ENCODE data around the gene DNAH17. TPM values are rescaled to one million over a fixed set of nuclear protein-coding genes. Genes with fewer than 3 reads are reported as not detected.

Gene DNAH17
- total and polyA plus RNA-seq, 2 experiments from 2014 or later, result 0.64 TPM; not detected in 1

GRCh38 chr17:78523934-78524655 lies 53.1 kb downstream of the DNAH17 start:
- no peak overlapping the region for H3K9ac ChIP-seq
- H3K9me2 ChIP-seq (ENCODE audit: insufficient read depth), result no peaks in the 10 kb centered on the region
- in situ Hi-C loops (cut with MboI), result no loop called here
- H4K20me1 ChIP-seq (ENCODE audit: insufficient read depth), result no peaks in the 10 kb centered on the region
- no peak for DNase-seq
- no peaks in the 10 kb centered on the region for H3F3A ChIP-seq (ENCODE audit: insufficient read depth)
- H3K27me3 ChIP-seq (replicated peaks; ENCODE audit: insufficient read depth), result 0 out of 2 replicates have a peak, but pooled peaks cover 7% of the 10 kb centered on the region
- H3K4me3 ChIP-seq, result no peak overlapping the region
- no peaks in the 10 kb centered on the region for H3K79me2 ChIP-seq (ENCODE audit: insufficient read depth)
- H3K27ac ChIP-seq, result no peak overlapping the region
- TF ChIP-seq EZH2 (IDR thresholded peaks at IDR 0.05; ENCODE audit: insufficient read depth, poor library complexity, severe bottlenecking), result no peak
- TF ChIP-seq EZH2phosphoT487 (IDR thresholded peaks at IDR 0.05; ENCODE audit: insufficient read depth, low read depth), result no peak
- H3K4me2 ChIP-seq (ENCODE audit: unreplicated experiment), result no peak overlapping the region
- no peaks in the 10 kb centered on the region for H3K4me1 ChIP-seq (ENCODE audit: insufficient read depth)
- H3K9me3 ChIP-seq (ENCODE audit: low read depth), result no peaks in the 10 kb centered on the region
- 74 to 79% methylated on average over 17 of the region's 17 CpGs for WGBS, 2 experiments (ENCODE audit: low coverage in 1 of 2, low lambda C conversion rate in 2 of 2, missing lambda C conversion rate in 2 of 2)
- no peak overlapping the region for H2AFZ ChIP-seq
- no peaks in the 10 kb centered on the region for H3K36me3 ChIP-seq (ENCODE audit: low read depth)

- Histone ChIP-seq H3K9ac (no peak overlapping the region), H3K27me3 (replicated peaks; ENCODE audit: insufficient read depth) (0 out of 2 replicates have a peak, but pooled peaks cover 7% of the 10 kb centered on the region), H3K79me2 (ENCODE audit: insufficient read depth) (no peaks in the 10 kb centered on the region), H3F3A (ENCODE audit: insufficient read depth) (no peaks in the 10 kb centered on the region), H3K9me3 (ENCODE audit: low read depth) (no peaks in the 10 kb centered on the region), H3K27ac (no peak overlapping the region), H3K4me1 (ENCODE audit: insufficient read depth) (no peaks in the 10 kb centered on the region), H3K4me2 (ENCODE audit: unreplicated experiment) (no peak overlapping the region), H3K4me3 (no peak overlapping the region), H4K20me1 (ENCODE audit: insufficient read depth) (no peaks in the 10 kb centered on the region), H3K36me3 (ENCODE audit: low read depth) (no peaks in the 10 kb centered on the region), H2AFZ (no peak overlapping the region), H3K9me2 (ENCODE audit: insufficient read depth) (no peaks in the 10 kb centered on the region)
- in situ Hi-C loops (cut with MboI), result no loop called here
- TF ChIP-seq EZH2 (IDR thresholded peaks at IDR 0.05; ENCODE audit: insufficient read depth, poor library complexity, severe bottlenecking), result no peak
- no peak for TF ChIP-seq EZH2phosphoT487 (IDR thresholded peaks at IDR 0.05; ENCODE audit: insufficient read depth, low read depth)
- no peak for DNase-seq
- 78 to 82% methylated on average over 16 of the region's 16 CpGs for WGBS, 2 experiments (ENCODE audit: low coverage in 1 of 2, low lambda C conversion rate in 2 of 2, missing lambda C conversion rate in 2 of 2)
These were observed 55.0 kb downstream of the DNAH17 start for GRCh38 chr17:78522031-78522809.

- 23 to 27% methylated on average over 2 of the region's 2 CpGs for WGBS, 2 experiments (ENCODE audit: low coverage in 1 of 2, low lambda C conversion rate in 2 of 2, missing lambda C conversion rate in 2 of 2)
- Histone ChIP-seq H4K20me1 (ENCODE audit: insufficient read depth) (no peaks in the 10 kb centered on the region), H3F3A (ENCODE audit: insufficient read depth) (no peaks in the 10 kb centered on the region), H3K9ac (no peak overlapping the region), H3K36me3 (ENCODE audit: low read depth) (no peaks in the 10 kb centered on the region), H3K4me2 (ENCODE audit: unreplicated experiment) (no peak overlapping the region), H3K4me1 (ENCODE audit: insufficient read depth) (no peaks in the 10 kb centered on the region), H3K27me3 (replicated peaks; ENCODE audit: insufficient read depth) (0 out of 2 replicates have a peak, but pooled peaks cover 7% of the 10 kb centered on the region), H2AFZ (no peak overlapping the region), H3K9me3 (ENCODE audit: low read depth) (no peaks in the 10 kb centered on the region), H3K27ac (no peak overlapping the region), H3K79me2 (ENCODE audit: insufficient read depth) (no peaks in the 10 kb centered on the region), H3K4me3 (no peak overlapping the region), H3K9me2 (ENCODE audit: insufficient read depth) (no peaks in the 10 kb centered on the region)
- DNase-seq, result no peak
- in situ Hi-C loops (cut with MboI), result no loop called here
- no peak for TF ChIP-seq EZH2 (IDR thresholded peaks at IDR 0.05; ENCODE audit: insufficient read depth, poor library complexity, severe bottlenecking)
- no peak for TF ChIP-seq EZH2phosphoT487 (IDR thresholded peaks at IDR 0.05; ENCODE audit: insufficient read depth, low read depth)
These were observed 59.8 kb downstream of the DNAH17 start for GRCh38 chr17:78517421-78517820.

GRCh38 chr17:78515480-78515879 lies 61.7 kb downstream of the DNAH17 start:
- in situ Hi-C loops (cut with MboI), result no loop called here
- H2AFZ ChIP-seq, result no peak overlapping the region

More at GRCh38 chr17:78515480-78515879, 61.7 kb downstream of the DNAH17 start:
- no peak overlapping the region for H3K27ac ChIP-seq
- H3K79me2 ChIP-seq (ENCODE audit: insufficient read depth), result no peaks in the 10 kb centered on the region
- no peak overlapping the region for H3K9ac ChIP-seq
- H3K4me1 ChIP-seq (ENCODE audit: insufficient read depth), result no peaks in the 10 kb centered on the region
- H4K20me1 ChIP-seq (ENCODE audit: insufficient read depth), result no peaks in the 10 kb centered on the region
- no peak overlapping the region for H3K4me3 ChIP-seq
- no peak for TF ChIP-seq EZH2phosphoT487 (IDR thresholded peaks at IDR 0.05; ENCODE audit: insufficient read depth, low read depth)
- TF ChIP-seq EZH2 (IDR thresholded peaks at IDR 0.05; ENCODE audit: insufficient read depth, poor library complexity, severe bottlenecking), result no peak
- no peak for DNase-seq
- H3K9me2 ChIP-seq (ENCODE audit: insufficient read depth), result no peaks in the 10 kb centered on the region
- 69 to 72% methylated on average over 4 of the region's 4 CpGs for WGBS, 2 experiments (ENCODE audit: low coverage in 1 of 2, low lambda C conversion rate in 2 of 2, missing lambda C conversion rate in 2 of 2)
- no peaks in the 10 kb centered on the region for H3K27me3 ChIP-seq (replicated peaks; ENCODE audit: insufficient read depth)
- H3K4me2 ChIP-seq (ENCODE audit: unreplicated experiment), result no peak overlapping the region
- H3F3A ChIP-seq (ENCODE audit: insufficient read depth), result no peaks in the 10 kb centered on the region
- H3K36me3 ChIP-seq (ENCODE audit: low read depth), result no peaks in the 10 kb centered on the region
- no peaks in the 10 kb centered on the region for H3K9me3 ChIP-seq (ENCODE audit: low read depth)
